HG02938 (cell line): ENCODE results near the gene GUCY1B1.
A peak's percentile ranks its signal among the peaks of the same experiment; 100 is the strongest.
"Not testable (repeated sequence)": the region's sequence is repeated elsewhere in the genome, so short reads cannot be mapped to it uniquely, and the experiment has no call there.

Experiments used
- ATAC-seq: cut with Tn5 transposase; IDR thresholded peaks from one replicate; pipeline ENCODE4 v1.9.1; 2021; ENCODE audit warnings: mild to moderate bottlenecking, moderate library complexity; ENCODE audit not compliant: unreplicated experiment

The GUCY1B1 gene

GRCh38 chr4:155761916-155762315 lies 3.1 kb downstream of the GUCY1B1 start:
- no peak for ATAC-seq

GRCh38 chr4:155762334-155762733 lies 3.5 kb downstream of the GUCY1B1 start:
- ATAC-seq: no peak

- ATAC-seq: no peak
Observed at GRCh38 chr4:155763551-155763950, 4.7 kb downstream of the GUCY1B1 start.

- no peak for ATAC-seq
Observed at GRCh38 chr4:155765149-155765548, 6.3 kb downstream of the GUCY1B1 start.

- ATAC-seq: no peak
Observed at GRCh38 chr4:155766622-155767021, 7.8 kb downstream of the GUCY1B1 start.

- ATAC-seq: no peak
Observed at GRCh38 chr4:155768370-155768769, 9.5 kb downstream of the GUCY1B1 start.

- peak; percentile 90 for ATAC-seq
Observed at GRCh38 chr4:155769090-155769489, 10.3 kb downstream of the GUCY1B1 start.

- no peak for ATAC-seq
Observed at GRCh38 chr4:155772459-155773195, 13.8 kb downstream of the GUCY1B1 start.

GRCh38 chr4:155773196-155773800 lies 14.5 kb downstream of the GUCY1B1 start:
- no peak for ATAC-seq

- ATAC-seq: no peak
Observed at GRCh38 chr4:155774033-155774432, 15.2 kb downstream of the GUCY1B1 start.

GRCh38 chr4:155777971-155778735 lies 19.3 kb downstream of the GUCY1B1 start:
- no peak for ATAC-seq

GRCh38 chr4:155780775-155781174 lies 22.0 kb downstream of the GUCY1B1 start:
- no peak for ATAC-seq

- no peak for ATAC-seq
Observed at GRCh38 chr4:155781249-155781831, 22.5 kb downstream of the GUCY1B1 start.

GRCh38 chr4:155784637-155785036 lies 25.8 kb downstream of the GUCY1B1 start:
- no peak for ATAC-seq

- ATAC-seq: no peak
Observed at GRCh38 chr4:155785828-155786227, 27.0 kb downstream of the GUCY1B1 start.

GRCh38 chr4:155787113-155787710 lies 28.4 kb downstream of the GUCY1B1 start:
- ATAC-seq: peak; percentile 99

- peak; percentile 42 for ATAC-seq
Observed at GRCh38 chr4:155789391-155789790, 30.6 kb downstream of the GUCY1B1 start.

GRCh38 chr4:155789982-155790381 lies 31.2 kb downstream of the GUCY1B1 start:
- ATAC-seq: no peak

- no peak for ATAC-seq
Observed at GRCh38 chr4:155794589-155795236, 35.9 kb downstream of the GUCY1B1 start.

- ATAC-seq: peak; percentile 96
Observed at GRCh38 chr4:155795991-155796390, 37.2 kb downstream of the GUCY1B1 start.

GRCh38 chr4:155797581-155797980 lies 38.8 kb downstream of the GUCY1B1 start:
- ATAC-seq: not testable (repeated sequence)
